Uterus (tissue), 2 donors: Measurements from ENCODE around the gene LMAN2.

Experiments
- POLR2A ChIP-seq, 2 donors: fragments of 450-650 bp; IDR thresholded peaks; one replicate each; pipeline ENCODE4 v1.6.1; 2016; ENCODE audit warnings: antibody characterized with exemption in 2 of 2, mild to moderate bottlenecking in 1 of 2, moderate library complexity in 1 of 2
- TF ChIP-seq, protein P1 (sequence below), 4 experiments: fragments of 200-600 bp in 2 of 4; fragments of 450-650 bp in 2 of 4; sonication (generic) in 2 of 4; IDR thresholded peaks; one replicate each; pipeline ENCODE4 v1.5.1; 2016 to 2019; ENCODE audit warnings: antibody characterized with exemption in 4 of 4, mild to moderate bottlenecking in 2 of 4, moderate library complexity in 1 of 4

DNA sequence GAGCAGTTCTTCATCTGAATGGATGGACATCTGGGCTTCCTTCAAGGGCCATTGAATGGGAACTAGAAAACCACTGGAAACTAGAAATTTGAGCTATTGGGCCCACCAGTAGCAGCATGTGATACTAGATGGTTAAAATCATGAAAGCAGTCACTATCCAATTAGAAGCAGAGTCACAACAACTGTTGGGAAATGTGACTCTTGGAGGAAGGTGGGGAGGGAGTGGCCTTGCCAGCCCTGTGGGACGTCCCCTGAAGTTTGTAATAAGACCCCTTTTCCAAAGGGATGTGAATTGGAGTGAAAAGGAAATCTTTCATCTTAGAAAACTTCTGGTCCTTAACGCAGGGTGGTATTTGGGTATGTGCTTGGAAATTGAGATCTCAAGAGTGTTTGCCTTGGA is 53.5 kb downstream of the LMAN2 start:
- TF ChIP-seq, protein P1, sequence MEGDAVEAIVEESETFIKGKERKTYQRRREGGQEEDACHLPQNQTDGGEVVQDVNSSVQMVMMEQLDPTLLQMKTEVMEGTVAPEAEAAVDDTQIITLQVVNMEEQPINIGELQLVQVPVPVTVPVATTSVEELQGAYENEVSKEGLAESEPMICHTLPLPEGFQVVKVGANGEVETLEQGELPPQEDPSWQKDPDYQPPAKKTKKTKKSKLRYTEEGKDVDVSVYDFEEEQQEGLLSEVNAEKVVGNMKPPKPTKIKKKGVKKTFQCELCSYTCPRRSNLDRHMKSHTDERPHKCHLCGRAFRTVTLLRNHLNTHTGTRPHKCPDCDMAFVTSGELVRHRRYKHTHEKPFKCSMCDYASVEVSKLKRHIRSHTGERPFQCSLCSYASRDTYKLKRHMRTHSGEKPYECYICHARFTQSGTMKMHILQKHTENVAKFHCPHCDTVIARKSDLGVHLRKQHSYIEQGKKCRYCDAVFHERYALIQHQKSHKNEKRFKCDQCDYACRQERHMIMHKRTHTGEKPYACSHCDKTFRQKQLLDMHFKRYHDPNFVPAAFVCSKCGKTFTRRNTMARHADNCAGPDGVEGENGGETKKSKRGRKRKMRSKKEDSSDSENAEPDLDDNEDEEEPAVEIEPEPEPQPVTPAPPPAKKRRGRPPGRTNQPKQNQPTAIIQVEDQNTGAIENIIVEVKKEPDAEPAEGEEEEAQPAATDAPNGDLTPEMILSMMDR (IDR thresholded peaks at IDR 0.05) = no peak
- no peak for TF ChIP-seq POLR2A (IDR thresholded peaks at IDR 0.05)
